GM23338 (cell line): Measurements from ENCODE around the gene METRN. TPM values are rescaled to one million over a fixed set of nuclear protein-coding genes. Genes with fewer than 3 reads are reported as not detected.

Source experiments
- EZH2 ChIP-seq: fragments of 200-600 bp; sonication (generic); IDR thresholded peaks from one replicate; pipeline ENCODE4 v1.8.0; 2017; ENCODE audit warnings: antibody characterized with exemption, mild to moderate bottlenecking, low read depth; ENCODE audit not compliant: unreplicated experiment
- EZH2phosphoT487 ChIP-seq: fragments of 200-600 bp; sonication (generic); IDR thresholded peaks from one replicate; pipeline ENCODE4 v1.8.1; 2018; ENCODE audit warnings: antibody characterized with exemption; ENCODE audit not compliant: unreplicated experiment
- NANOG ChIP-seq: IDR thresholded peaks from 2 replicates; pipeline ENCODE4 v1.6.1; 2016; ENCODE audit warnings: antibody characterized with exemption, borderline replicate concordance
- POLR2AphosphoS5 ChIP-seq: IDR thresholded peaks from 2 replicates; pipeline ENCODE4 v1.6.1; 2016; ENCODE audit warnings: antibody characterized with exemption, low read depth
- ZNF331 ChIP-seq: fragments of 250-450 bp; sonication (Bioruptor Pico); IDR thresholded peaks from 2 replicates; pipeline ENCODE4 v1.5.0; 2020; ENCODE audit warnings: low read depth, mild to moderate bottlenecking, moderate library complexity
- ZNF462 ChIP-seq: fragments of 250-450 bp; sonication (Bioruptor Pico); IDR thresholded peaks from 2 replicates; pipeline ENCODE4 v1.5.0; 2020; ENCODE audit warnings: mild to moderate bottlenecking, moderate library complexity
- polyA plus RNA-seq: library from polyadenylated mRNA; unstranded; fragments of >200 nt; fragmentation: Nextera tagmentation; extraction: Ambion mirVana; gene quantifications from 2 replicates; pipeline ENCODE4 v1.2.1, GENCODE V29; 2016
- total RNA-seq: library from RNA; depleted of rRNA; stranded (reverse); fragments of >200 nt; shearing (Covaris generic); gene quantifications from 2 replicates; pipeline ENCODE4 v1.2.3, GENCODE V29; 2014
- TF ChIP-seq, protein P1 (sequence below): IDR thresholded peaks from 2 replicates; pipeline ENCODE4 v1.6.1; 2016; ENCODE audit warnings: antibody characterized with exemption
- TF ChIP-seq, protein P2 (sequence below), 2 experiments: fragments of 200-600 bp in 1 of 2; sonication (generic) in 1 of 2; conservative IDR thresholded peaks; 2 replicates each; pipeline versions ENCODE4 v1.5.1 to v1.6.1; 2016 to 2017; ENCODE audit warnings: antibody characterized with exemption in 2 of 2, low read depth in 2 of 2, mild to moderate bottlenecking in 2 of 2, moderate library complexity in 1 of 2

The METRN gene
- total and polyA plus RNA-seq, 2 experiments from 2014 or later = 18.7 to 33.0 TPM

- TF ChIP-seq ZNF462 (CRISPR knock-in tag) = no peak
- TF ChIP-seq ZNF331 = no peak
- TF ChIP-seq POLR2AphosphoS5 = no peak
- no peak for TF ChIP-seq NANOG
- TF ChIP-seq, protein P1, sequence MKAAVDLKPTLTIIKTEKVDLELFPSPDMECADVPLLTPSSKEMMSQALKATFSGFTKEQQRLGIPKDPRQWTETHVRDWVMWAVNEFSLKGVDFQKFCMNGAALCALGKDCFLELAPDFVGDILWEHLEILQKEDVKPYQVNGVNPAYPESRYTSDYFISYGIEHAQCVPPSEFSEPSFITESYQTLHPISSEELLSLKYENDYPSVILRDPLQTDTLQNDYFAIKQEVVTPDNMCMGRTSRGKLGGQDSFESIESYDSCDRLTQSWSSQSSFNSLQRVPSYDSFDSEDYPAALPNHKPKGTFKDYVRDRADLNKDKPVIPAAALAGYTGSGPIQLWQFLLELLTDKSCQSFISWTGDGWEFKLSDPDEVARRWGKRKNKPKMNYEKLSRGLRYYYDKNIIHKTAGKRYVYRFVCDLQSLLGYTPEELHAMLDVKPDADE = no peak
- TF ChIP-seq, protein P2, sequence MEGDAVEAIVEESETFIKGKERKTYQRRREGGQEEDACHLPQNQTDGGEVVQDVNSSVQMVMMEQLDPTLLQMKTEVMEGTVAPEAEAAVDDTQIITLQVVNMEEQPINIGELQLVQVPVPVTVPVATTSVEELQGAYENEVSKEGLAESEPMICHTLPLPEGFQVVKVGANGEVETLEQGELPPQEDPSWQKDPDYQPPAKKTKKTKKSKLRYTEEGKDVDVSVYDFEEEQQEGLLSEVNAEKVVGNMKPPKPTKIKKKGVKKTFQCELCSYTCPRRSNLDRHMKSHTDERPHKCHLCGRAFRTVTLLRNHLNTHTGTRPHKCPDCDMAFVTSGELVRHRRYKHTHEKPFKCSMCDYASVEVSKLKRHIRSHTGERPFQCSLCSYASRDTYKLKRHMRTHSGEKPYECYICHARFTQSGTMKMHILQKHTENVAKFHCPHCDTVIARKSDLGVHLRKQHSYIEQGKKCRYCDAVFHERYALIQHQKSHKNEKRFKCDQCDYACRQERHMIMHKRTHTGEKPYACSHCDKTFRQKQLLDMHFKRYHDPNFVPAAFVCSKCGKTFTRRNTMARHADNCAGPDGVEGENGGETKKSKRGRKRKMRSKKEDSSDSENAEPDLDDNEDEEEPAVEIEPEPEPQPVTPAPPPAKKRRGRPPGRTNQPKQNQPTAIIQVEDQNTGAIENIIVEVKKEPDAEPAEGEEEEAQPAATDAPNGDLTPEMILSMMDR (conservative IDR thresholded peaks at IDR 0.05; ENCODE audit: low read depth in 2 of 2) = no peak
- TF ChIP-seq EZH2phosphoT487 = no peak
- TF ChIP-seq EZH2 = no peak
These were observed 4.3 kb upstream of the METRN start (continued) for GRCh38 chr16:710500-711075.
